NCI-H1436 (cell line): ENCODE data around the gene TEX55.
"Not testable (repeated sequence)": the region's sequence is repeated elsewhere in the genome, so short reads cannot be mapped to it uniquely, and the experiment has no call there.

Experiments
- DNase-seq: peaks from one replicate; lab custom pipeline; 2025; lab: John Stamatoyannopoulos, UW

TEX55 gene

DNA sequence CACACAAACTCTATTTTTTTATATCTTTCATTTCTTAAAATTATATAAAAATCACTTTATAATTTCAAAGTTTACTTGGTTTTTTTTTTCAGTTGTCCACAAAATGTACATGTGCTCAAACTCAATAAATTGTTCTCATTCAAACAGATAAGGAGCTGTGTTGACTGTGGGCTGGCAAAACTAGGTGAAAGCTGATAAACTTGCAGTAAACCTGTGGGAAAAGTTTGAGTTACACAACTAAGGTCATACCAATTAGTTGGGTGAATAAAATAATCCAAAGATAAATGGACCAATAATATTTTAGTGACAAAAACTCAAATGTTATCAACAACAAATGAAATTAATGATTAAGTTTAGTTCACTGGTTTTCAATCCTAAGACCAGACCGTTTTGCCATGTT lies 14.8 kb downstream of the TEX55 start:
- DNase-seq = no peak

DNA sequence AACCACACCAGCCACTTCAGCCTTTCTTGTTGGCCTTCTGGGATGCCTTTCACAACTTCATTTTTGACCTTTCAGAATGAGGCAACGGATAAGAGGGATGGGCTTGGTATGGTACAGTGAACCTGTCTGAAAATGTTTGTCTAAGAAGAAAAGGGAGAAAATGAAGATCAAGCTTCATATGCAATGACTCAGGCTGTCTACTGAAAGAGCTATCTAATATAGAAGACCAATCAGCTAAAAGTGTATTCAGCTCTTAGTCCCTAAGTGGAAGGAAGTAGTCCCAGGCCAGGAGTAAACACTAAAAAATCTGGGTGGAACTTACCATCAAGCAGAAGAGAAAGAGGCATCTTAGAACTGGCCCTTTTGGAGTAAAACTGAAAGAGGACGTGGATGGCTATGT lies 15.3 kb downstream of the TEX55 start:
- no peak for DNase-seq

DNA sequence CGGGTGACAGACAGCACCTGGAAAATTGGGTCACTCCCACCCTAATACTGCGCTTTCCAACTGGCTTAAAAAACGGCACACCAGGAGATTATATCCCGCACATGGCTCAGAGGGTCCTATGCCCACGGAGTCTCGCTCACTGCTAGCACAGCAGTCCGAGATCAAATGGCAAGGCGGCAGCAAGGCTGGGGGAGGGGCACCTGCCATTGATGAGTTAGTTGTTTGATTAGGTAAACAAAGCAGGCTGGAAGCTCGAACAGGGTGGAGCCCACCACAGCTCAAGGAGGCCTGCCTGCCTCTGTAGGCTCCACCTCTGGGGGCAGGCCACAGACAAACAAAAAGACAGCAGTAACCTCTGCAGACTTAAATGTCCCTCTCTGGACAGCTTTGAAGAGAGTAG lies 18.8 kb downstream of the TEX55 start:
- DNase-seq = not testable (repeated sequence)

DNA sequence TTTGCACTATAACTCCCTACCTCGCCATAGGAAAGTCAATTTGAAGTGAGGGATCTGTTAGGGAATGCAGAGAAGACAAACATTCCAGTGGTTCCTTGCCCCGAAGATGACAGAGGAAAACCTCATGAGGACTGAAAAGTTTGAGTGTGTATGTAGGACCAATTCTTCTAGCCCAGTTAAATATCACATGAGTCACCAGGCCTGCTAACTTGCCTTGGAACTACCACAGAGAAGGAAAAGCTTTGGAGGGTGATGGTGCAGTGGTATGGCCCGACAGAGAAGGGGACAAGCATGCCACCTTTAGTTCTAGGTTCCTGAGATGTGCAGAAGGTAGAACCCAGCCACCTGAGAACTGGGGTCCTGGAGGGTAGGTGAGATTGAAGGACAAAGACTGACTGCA lies 24.9 kb downstream of the TEX55 start:
- no peak for DNase-seq

DNA sequence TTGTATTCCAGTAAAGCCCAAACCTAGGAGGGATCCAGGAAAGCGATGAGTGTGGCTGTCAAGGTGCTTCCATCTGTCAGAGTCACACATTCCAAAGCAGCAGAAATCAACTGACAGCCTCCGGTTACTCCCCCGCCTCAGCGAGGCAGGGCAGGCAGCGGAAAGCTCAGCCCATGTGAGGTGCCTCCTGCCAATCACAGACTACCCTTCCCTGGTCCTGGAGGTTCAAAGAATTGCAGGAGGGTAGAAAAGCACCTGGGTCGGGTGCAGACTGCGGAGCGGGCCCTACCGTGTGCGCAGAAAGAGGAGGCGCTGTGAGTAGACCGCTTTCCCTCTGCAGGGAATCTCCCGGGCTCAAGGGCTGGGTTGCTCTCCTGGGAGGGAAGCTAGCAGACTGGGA lies 27.4 kb downstream of the TEX55 start, which contains the start of gene UPK1B:
UPK1B (plus strand) TSS at position 274 of the 400 bp plus-strand sequence. CDS start 13,144 bp downstream, outside the sequence.
- DNase-seq = no peak

DNA sequence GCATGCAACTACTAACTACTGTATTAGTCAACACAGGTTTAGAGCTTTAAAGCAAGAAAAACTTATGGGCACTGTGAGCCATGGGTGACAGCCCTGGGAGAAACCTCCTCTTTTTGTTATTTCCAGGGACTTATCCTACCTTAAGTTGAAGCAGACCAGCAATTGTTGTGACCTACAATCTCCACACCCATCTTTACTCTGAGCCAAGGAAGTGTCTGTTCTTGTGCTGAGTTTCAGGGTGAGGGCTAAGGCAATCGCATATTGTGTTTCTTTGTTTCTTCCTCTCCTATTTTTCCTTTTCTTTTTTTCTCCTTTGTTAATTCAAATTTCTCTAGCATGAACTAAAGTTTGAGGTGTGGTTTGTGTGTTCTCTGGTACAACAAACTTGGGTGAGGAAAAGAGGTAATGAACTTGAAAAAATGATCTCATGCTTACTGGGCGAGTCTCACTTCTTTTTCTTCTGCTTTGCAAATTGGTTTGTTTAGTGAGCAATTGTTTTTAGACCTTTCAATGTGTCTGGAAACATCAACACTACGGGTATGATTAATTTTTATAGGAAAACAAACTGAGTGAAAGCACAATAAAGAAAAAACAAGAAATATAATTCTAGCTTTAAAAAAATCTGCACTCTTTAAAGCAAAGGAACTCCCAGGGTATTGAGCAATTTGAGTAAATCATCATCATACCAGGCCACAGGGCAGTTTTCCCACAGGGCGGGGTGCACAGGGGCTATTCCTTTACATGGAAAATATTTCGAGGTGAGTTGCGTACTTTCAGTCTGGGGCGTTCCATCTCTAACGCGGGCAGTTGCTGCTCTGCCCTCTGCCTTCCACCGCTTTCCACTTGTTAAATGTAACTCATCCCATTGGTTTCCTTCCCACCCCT lies 30.1 kb downstream of the TEX55 start:
- no peak for DNase-seq

DNA sequence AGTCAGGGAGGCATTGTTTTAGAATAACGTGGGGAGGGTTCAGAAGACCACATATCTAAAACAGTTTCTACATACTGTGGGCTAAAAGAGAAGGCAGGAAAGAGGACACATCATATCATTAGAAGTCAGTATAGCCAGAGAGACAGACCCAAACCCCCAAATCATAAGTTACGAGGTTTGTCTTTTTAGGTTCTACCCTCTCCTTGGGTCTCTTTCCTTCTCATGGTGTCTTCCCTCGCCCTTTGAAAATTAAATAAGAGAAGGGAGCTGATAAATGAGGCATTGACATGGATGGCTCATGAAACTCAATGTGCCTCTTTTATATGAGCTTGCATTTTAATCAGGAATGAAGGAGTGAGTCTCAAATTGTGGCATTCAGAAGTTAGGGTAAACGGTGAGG lies 30.8 kb downstream of the TEX55 start:
- no peak for DNase-seq

DNA sequence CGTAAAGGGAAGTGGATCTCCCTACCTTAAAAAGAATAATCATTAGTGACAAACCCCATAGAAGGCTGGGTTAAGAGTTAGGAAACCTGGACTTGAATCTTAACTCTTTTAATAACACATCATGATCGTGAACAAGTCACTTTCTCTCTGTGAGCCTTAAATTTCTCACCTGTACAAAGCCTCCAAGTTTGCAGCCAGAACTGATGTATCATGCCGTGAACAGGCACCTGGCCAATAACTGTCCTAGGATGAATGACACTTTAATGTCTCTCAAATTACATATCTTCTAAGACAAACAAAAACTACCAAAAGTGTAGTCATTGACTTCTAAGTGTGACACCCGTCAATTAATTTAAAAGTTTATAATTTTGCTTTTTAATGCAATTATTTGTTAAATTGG lies 31.4 kb downstream of the TEX55 start:
- no peak for DNase-seq

DNA sequence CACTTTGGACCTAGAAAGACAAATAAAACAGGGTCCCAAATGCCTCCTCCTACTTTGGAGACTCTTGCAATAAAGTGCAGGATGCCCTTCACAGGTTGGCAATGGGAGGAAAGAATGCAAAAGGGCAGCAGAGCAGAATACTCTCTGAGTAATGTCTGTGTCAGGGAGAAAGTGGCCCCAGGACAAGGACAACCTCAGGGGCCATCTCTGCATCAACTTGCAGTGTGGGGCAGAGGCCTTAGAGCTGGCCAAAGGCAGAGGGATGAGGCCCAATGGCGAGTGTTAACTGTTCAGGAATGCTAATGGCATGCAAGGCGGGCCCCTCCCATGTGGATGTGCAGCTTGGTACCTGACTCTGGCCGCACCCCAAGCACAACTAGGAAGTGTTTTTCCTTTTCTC lies 35.8 kb downstream of the TEX55 start:
- no peak for DNase-seq

DNA sequence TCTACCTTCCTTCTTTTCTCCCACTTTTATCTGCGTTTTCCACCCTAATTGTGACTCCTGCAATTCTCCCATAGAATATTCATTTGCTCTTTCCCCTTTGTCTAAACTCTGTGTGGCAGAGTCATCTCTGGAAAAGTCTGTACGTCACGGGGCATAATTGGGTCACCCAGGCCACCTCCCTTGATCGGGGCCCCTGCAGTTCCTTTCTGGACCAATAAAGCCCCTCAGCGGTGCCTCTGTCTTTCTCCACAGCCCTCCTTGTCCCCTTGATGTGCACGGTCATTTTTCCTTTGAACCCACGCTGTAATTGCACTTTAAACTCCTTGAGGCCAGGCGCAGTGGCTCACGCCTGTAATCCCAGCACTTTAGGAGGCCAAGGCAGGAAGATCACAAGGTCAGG lies 38.1 kb downstream of the TEX55 start:
- no peak for DNase-seq

DNA sequence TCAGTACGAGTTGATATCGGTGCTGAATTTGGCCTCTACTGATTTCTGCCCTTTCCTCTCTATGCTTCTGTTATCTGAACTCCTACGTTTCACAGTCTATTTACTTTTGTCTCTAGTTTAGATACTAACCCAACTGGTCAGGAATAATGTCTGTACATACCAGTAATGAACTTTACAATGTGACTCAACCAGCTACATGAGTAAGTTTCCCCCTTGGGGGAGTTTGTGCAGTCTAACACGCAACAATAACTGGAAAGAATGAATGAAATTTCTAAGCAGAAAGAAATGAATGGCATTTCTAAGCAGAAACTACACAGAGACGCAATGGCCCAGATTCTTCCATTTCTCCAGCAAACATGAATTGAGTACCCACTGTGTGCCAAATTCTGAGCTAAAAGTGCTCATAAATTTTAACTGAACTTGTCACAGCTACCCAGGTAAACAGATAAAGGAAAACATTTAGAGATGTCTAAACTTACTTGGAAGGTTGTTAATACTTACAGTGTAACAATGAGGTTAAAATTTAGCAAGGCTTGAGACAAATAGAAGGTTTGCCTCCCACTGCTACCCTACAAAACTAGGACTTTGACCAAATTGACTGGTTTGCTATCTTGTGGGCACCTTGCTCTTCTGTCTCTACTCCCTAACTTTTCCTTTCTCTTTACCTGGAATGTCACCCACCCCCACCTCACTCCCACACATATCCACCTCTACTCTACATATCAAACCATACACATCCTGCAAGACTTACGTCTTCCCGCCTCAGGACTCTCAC lies 39.0 kb downstream of the TEX55 start:
- no peak for DNase-seq

DNA sequence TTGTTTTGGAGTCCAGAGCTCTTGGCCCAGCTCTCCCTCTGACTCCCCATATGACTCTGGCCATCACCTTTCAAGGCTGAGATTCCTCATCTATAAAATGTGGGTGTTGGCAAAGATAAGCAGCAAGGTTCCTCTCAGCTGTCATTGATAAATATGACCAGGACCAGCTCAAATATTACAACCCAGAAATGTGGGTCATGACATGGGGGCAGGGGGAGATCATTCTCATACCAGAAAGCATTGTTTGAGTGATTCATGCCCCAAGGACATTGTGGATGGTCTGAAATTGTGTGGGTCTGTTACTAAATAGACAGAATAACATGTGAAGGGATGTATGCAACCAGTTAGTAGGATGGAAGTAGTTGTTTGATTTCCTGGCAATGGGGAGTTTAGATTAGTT lies 41.3 kb downstream of the TEX55 start:
- DNase-seq = no peak

DNA sequence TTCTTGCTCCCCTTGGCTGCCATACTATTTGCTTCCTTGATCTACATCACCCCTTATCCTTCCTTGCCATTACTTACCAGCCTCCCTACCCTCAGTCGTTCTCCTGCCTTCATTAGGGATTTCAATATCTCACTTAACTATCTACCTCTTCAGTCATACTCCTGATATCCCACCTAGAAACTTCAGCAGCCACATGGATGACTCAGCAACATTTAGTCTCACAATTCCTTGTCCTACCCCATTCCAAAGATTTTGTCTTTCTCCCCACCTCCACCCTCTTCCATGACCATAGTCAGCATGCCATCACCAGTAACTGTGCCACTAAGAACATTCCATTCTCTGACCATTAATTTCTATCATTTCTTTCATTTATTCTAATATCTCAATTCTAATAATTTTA lies 45.8 kb downstream of the TEX55 start:
- no peak for DNase-seq

DNA sequence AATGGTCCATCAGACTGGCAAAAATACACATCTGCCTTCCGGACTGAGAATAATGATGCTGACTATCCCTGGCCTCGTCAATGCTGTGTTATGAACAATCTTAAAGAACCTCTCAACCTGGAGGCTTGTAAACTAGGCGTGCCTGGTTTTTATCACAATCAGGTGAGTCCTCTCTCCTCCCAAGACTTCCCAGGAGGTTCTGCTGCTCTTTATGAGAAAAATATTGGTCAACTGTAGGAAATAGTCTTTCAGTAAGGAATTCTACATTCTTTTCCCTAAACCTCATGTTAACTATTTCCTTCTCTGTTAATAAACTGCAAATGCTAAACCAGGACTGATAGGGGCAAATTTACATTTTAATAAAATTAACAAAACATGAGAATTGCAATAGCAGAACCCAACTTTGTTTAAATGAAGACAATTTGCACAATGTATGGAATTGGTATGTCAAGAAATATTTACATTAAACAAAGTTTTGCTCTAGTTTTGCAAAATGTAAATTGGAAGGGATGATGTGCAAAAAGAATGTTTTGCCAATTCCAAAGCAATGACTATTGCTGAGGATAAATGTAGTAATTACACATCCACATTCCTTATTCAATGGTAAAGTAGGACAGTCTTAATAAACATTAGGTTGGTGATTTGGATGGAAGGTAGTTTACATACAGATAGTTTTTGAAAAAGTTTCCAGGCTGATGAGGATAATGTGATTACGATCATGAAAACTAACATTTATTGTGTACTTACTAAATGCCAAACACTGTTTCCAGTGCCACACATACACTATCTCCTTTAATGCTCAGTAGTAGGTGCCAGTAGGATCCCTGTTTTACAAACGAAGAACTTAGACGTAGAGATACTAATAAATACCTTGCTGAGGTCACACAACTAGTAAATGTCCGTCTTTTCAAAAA lies 48.5 kb downstream of the TEX55 start:
- no peak for DNase-seq

DNA sequence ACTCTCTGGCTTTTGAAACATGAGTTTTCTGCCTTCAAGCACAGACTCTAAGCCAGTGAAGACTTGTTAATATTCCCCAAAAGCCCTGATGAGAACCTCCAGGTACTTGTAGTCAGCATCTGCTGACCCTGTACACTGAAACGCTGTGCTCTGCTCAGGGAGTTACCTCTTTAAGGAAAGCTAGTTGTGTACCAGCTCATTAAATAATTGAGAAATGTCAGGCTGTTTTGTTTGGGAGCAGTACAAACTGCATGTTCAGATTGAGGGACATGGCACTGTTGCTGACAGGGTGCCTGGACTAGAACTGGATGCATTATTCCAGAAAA lies 49.1 kb downstream of the TEX55 start:
- DNase-seq = no peak

DNA sequence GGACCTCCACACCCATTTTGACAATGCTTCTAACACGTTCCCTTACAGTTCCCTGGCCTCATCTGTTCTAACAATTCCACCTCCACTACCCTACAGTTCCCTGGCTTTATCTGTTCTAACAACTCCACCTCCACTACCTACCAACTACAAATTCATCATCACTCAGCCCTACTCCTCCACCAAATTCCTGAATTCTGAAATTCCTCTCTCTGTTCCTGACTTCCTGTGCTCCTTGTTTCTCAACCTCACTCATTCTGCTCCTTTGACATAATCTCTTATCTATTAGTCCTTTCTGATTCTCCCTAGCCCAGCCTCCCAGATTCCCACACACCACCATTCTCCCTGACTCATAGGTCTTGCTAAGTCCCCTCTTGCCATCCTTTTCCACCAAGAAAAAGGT lies 49.9 kb downstream of the TEX55 start:
- DNase-seq = no peak
